PC-9 (cell line): ENCODE measurements around the gene ACACA.

Experiments
- CTCF ChIP-seq: fragments of 200-600 bp; sonication (generic); conservative IDR thresholded peaks from 2 replicates; pipeline ENCODE4 v1.6.1; 2017; ENCODE audit warnings: mixed run types, antibody characterized with exemption, mild to moderate bottlenecking, moderate library complexity
- EZH2 ChIP-seq: fragments of 200-600 bp; sonication (generic); IDR thresholded peaks from 2 replicates; pipeline ENCODE4 v1.8.0; 2017; ENCODE audit warnings: antibody characterized with exemption, low read depth

- TF ChIP-seq EZH2 (no peak), CTCF (no peak)
These were observed 11.2 kb upstream of the ACACA start for GRCh38 chr17:37417852-37418251.
